HEK293 (cell line): ENCODE results near the gene ARAP1.

Experiments used
- CTCF ChIP-seq: fragments of 450-650 bp; formaldehyde crosslinking; IDR thresholded peaks from 2 replicates; pipeline ENCODE4 v1.5.1; 2016; ENCODE audit warnings: missing biosample characterization, missing genetic modification characterization
- ELK4 ChIP-seq: IDR thresholded peaks from 2 replicates; pipeline ENCODE4 v1.6.1; 2011; ENCODE audit warnings: mild to moderate bottlenecking, low read depth, low read length, borderline replicate concordance
- PBX3 ChIP-seq: sonication (generic); formaldehyde crosslinking; IDR thresholded peaks from 2 replicates; pipeline ENCODE4 v1.8.1; 2022; ENCODE audit warnings: mild to moderate bottlenecking, moderate library complexity, missing genetic modification reagents
- REST ChIP-seq: fragments of 450-650 bp; formaldehyde crosslinking; IDR thresholded peaks from 2 replicates; pipeline ENCODE4 v1.5.1; 2016; ENCODE audit warnings: missing biosample characterization, missing genetic modification characterization
- SALL2 ChIP-seq: fragments of 450-650 bp; formaldehyde crosslinking; IDR thresholded peaks from 2 replicates; pipeline ENCODE4 v1.5.0; 2017; ENCODE audit warnings: missing biosample characterization, mild to moderate bottlenecking, missing genetic modification characterization, borderline replicate concordance
- ZNF501 ChIP-seq: fragments of 450-650 bp; formaldehyde crosslinking; IDR thresholded peaks from 2 replicates; pipeline ENCODE4 v1.5.1; 2016; ENCODE audit warnings: missing biosample characterization, missing genetic modification characterization

GRCh38 chr11:72690166-72690565 is 62.0 kb downstream of the ARAP1 start:
- TF ChIP-seq CTCF (tag by site-specific recombination) (no peak), ELK4 (no peak), REST (tag by site-specific recombination) (no peak), PBX3 (CRISPR knock-in tag) (no peak), ZNF501 (tag by site-specific recombination) (no peak), SALL2 (no peak)
